Endothelial cell (in vitro differentiated cells): ENCODE data around the gene ATP2A3. TPM values are rescaled to one million over a fixed set of nuclear protein-coding genes. Genes with fewer than 3 reads are reported as not detected.

Source experiments
- DNase-seq: peaks from one replicate; pipeline ENCODE4 v3.0.0; 2021; ENCODE audit warnings: low spot score
- H3K27ac Mint-ChIP-seq: one replicate; pipeline ENCODE4 v1.8.0; 2021; ENCODE audit warnings: mixed read lengths, inconsistent platforms; ENCODE audit not compliant: unreplicated experiment
- H3K27me3 Mint-ChIP-seq: one replicate; pipeline ENCODE4 v1.8.0; 2021; ENCODE audit warnings: mild to moderate bottlenecking, moderate library complexity, mixed read lengths, inconsistent platforms; ENCODE audit not compliant: unreplicated experiment
- H3K36me3 Mint-ChIP-seq: one replicate; pipeline ENCODE4 v1.8.0; 2021; ENCODE audit warnings: mild to moderate bottlenecking, low read depth, mixed read lengths, inconsistent platforms; ENCODE audit not compliant: unreplicated experiment
- H3K4me1 Mint-ChIP-seq: one replicate; pipeline ENCODE4 v1.8.0; 2021; ENCODE audit warnings: mild to moderate bottlenecking, mixed read lengths, inconsistent platforms; ENCODE audit not compliant: unreplicated experiment
- H3K4me3 Mint-ChIP-seq: one replicate; pipeline ENCODE4 v1.8.0; 2021; ENCODE audit warnings: mild to moderate bottlenecking, mixed read lengths, inconsistent platforms; ENCODE audit not compliant: unreplicated experiment
- H3K9me3 Mint-ChIP-seq: one replicate; pipeline ENCODE4 v1.8.0; 2021; ENCODE audit warnings: mixed read lengths, inconsistent platforms; ENCODE audit not compliant: unreplicated experiment
- CTCF ChIP-seq: fragments of 200-600 bp; sonication (generic); IDR thresholded peaks from one replicate; pipeline ENCODE4 v1.5.0; 2021; ENCODE audit warnings: antibody characterized with exemption; ENCODE audit not compliant: unreplicated experiment
- total RNA-seq: library from RNA; stranded (reverse); fragmentation: NEBNext Ultra II Directional; extraction: Animal tissue kit (Norgen Biotek cat#: 25700); gene quantifications from one replicate; pipeline ENCODE4 v1.2.1, GENCODE V29; 2021; ENCODE audit not compliant: unreplicated experiment

The ATP2A3 gene
- total RNA-seq, 1 donor from 2014 or later, result 116 TPM

DNA sequence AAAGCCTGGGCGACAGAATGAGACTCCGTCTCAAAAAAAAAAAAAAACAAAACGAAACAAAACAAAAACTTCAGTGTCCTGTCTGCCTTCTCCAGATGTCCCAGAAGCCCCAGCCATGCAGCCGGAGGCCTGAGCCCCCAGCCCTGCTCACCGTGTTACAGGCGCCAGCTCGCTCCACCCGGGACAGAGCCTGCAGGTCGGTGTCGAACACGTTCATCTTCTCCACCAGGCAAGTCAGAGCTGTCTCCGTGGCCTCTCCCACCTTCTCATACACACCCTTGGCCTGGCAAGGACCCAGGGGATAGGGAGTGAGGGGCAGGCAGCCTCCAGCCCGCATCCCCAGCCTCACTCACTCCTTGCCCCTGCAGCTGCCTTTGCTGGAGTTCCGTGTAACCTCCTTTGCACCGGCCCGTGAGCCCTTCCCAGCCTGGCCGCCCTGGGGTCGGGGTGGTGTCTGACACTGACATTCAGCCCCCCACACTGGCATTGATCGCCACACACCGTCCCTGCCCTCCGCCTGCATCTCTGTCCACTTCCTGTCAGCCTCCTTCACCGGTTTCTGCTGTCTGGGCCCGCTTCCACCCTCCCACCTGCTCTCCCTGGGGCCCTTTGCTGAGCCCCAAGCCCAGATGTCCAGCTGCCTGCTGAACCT lies 20.9 kb downstream of the ATP2A3 start:
- TF ChIP-seq CTCF, result no peak
- Mint-ChIP-seq H3K27ac (no peak overlapping the region), H3K4me1 (peaks cover 2% of the 10 kb centered on the region), H3K36me3 (peaks cover 26% of the 10 kb centered on the region), H3K9me3 (no peaks in the 10 kb centered on the region), H3K27me3 (peaks cover 12% of the 10 kb centered on the region), H3K4me3 (no peak overlapping the region)
- DNase-seq, result no peak

GRCh38 chr17:3940965-3941698 lies 23.1 kb downstream of the ATP2A3 start:
- TF ChIP-seq CTCF, result no peak
- Mint-ChIP-seq H3K9me3 (no peaks in the 10 kb centered on the region), H3K4me1 (peaks cover 2% of the 10 kb centered on the region), H3K36me3 (peaks cover 40% of the 10 kb centered on the region), H3K27me3 (peaks cover 16% of the 10 kb centered on the region), H3K27ac (no peak overlapping the region), H3K4me3 (no peak overlapping the region)
- no peak for DNase-seq

DNA sequence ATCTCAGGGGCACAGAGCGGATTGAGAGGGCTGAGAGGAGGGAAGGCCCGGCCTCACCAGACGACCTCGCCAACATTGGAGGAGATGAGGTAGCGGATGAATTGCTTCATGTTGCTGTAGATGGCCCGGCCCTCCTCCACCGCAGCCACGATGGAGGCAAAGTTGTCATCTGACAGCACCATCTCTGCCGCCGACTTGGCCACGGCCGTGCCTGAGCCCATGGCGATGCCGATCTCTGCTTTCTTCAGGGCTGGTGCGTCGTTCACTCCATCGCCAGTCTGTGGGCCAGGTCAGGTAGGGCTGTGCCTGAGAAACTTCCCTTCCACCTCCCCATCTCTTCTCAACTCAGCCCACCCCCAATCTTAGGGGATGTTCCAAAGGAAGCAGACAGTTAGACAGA lies 26.9 kb downstream of the ATP2A3 start:
- Mint-ChIP-seq H3K27ac (no peak overlapping the region), H3K9me3 (no peaks in the 10 kb centered on the region), H3K4me3 (no peak overlapping the region), H3K4me1 (no peaks in the 10 kb centered on the region), H3K27me3 (peaks cover 6% of the 10 kb centered on the region), H3K36me3 (peaks cover 29% of the 10 kb centered on the region)
- no peak for TF ChIP-seq CTCF
- DNase-seq, result no peak

- no peak overlapping the region for H3K4me3 Mint-ChIP-seq
- H3K27ac Mint-ChIP-seq, result no peak overlapping the region
- H3K36me3 Mint-ChIP-seq, result peaks cover 35% of the 10 kb centered on the region
- H3K4me1 Mint-ChIP-seq, result no peaks in the 10 kb centered on the region
- peaks cover 8% of the 10 kb centered on the region for H3K27me3 Mint-ChIP-seq
- TF ChIP-seq CTCF, result no peak
- H3K9me3 Mint-ChIP-seq, result no peaks in the 10 kb centered on the region
- DNase-seq, result no peak
These were observed 28.3 kb downstream of the ATP2A3 start for GRCh38 chr17:3935825-3936355.

GRCh38 chr17:3935140-3935542 lies 29.1 kb downstream of the ATP2A3 start:
- peaks cover 34% of the 10 kb centered on the region for H3K36me3 Mint-ChIP-seq
- no peaks in the 10 kb centered on the region for H3K4me1 Mint-ChIP-seq
- no peak overlapping the region for H3K4me3 Mint-ChIP-seq

More at GRCh38 chr17:3935140-3935542, 29.1 kb downstream of the ATP2A3 start:
- Mint-ChIP-seq H3K9me3 (no peaks in the 10 kb centered on the region), H3K27me3 (peaks cover 8% of the 10 kb centered on the region), H3K27ac (no peak overlapping the region)
- peak; percentile 53 for TF ChIP-seq CTCF
- DNase-seq, result peak; percentile 78
